ENCODE results near the gene DEDD. TPM values are rescaled to one million over a fixed set of nuclear protein-coding genes. Genes with fewer than 3 reads are reported as not detected.

Gene DEDD
- total and polyA plus RNA-seq, 2 of the 13 experiments (the other 11 are each of a cell fraction or from before 2014, with no cell fraction given) = 12.6 to 27.8 TPM

DNA sequence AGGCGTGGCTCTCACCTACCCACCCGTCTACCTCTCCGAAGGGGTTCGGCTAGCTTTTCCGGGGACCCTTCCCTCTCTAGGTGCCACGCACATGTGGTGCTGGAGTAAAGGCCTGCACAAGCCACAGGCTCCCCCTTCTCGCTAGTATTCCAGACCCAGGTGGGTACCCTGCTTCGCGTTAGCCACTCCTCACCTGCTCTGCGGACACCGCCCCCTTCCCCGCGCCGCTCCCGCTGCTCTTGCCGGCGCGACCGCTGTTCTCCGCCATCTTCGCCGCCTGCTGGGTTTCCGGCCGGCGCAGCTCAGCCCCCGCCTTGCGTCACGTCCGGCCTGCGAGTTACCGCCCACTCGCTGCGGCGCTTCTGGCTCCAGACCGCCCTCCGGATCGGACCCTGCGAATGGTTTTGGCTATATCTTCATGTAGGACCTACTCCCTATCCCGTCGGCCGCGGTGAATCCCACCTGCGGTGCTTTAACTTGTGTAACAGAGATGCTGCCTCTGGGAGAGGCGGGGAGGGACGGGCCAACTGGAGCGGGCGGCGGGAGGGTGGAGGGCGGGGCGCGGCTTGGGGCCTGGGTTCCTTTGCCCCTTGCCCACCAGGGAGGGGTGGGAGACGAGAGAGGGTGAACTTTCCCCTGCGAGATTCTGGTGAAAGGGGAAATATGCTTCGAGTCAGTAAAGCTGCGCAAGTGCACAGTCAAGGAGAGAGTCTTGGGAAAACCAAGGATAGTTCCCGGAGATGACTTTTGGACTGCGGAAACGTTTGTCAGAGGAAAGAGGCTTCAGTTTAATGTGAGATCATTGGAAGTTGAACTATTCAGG is 14.5 kb downstream of the DEDD start, which contains the start of the genes NIT1 and PFDN2 (continued):
- TF ChIP-seq, protein P1, sequence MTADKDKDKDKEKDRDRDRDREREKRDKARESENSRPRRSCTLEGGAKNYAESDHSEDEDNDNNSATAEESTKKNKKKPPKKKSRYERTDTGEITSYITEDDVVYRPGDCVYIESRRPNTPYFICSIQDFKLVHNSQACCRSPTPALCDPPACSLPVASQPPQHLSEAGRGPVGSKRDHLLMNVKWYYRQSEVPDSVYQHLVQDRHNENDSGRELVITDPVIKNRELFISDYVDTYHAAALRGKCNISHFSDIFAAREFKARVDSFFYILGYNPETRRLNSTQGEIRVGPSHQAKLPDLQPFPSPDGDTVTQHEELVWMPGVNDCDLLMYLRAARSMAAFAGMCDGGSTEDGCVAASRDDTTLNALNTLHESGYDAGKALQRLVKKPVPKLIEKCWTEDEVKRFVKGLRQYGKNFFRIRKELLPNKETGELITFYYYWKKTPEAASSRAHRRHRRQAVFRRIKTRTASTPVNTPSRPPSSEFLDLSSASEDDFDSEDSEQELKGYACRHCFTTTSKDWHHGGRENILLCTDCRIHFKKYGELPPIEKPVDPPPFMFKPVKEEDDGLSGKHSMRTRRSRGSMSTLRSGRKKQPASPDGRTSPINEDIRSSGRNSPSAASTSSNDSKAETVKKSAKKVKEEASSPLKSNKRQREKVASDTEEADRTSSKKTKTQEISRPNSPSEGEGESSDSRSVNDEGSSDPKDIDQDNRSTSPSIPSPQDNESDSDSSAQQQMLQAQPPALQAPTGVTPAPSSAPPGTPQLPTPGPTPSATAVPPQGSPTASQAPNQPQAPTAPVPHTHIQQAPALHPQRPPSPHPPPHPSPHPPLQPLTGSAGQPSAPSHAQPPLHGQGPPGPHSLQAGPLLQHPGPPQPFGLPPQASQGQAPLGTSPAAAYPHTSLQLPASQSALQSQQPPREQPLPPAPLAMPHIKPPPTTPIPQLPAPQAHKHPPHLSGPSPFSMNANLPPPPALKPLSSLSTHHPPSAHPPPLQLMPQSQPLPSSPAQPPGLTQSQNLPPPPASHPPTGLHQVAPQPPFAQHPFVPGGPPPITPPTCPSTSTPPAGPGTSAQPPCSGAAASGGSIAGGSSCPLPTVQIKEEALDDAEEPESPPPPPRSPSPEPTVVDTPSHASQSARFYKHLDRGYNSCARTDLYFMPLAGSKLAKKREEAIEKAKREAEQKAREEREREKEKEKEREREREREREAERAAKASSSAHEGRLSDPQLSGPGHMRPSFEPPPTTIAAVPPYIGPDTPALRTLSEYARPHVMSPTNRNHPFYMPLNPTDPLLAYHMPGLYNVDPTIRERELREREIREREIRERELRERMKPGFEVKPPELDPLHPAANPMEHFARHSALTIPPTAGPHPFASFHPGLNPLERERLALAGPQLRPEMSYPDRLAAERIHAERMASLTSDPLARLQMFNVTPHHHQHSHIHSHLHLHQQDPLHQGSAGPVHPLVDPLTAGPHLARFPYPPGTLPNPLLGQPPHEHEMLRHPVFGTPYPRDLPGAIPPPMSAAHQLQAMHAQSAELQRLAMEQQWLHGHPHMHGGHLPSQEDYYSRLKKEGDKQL (CRISPR knock-in tag; IDR thresholded peaks at IDR 0.05; ENCODE audit: low read depth) = no peak
- TF ChIP-seq ZNF446 (CRISPR knock-in tag; IDR thresholded peaks at IDR 0.05) (no peak), AKAP8 (CRISPR knock-in tag; IDR thresholded peaks at IDR 0.05) (0 out of 2 replicates have a peak, but pooled peaks have one; percentile 59), SUZ12 (IDR thresholded peaks at IDR 0.05; ENCODE audit: low read depth, low read length) (no peak), ZFYVE20 (CRISPR knock-in tag; IDR thresholded peaks at IDR 0.05; ENCODE audit: borderline replicate concordance, low read depth) (no peak), KDM6A (CRISPR knock-in tag; IDR thresholded peaks at IDR 0.05; ENCODE audit: low read depth) (0 out of 2 replicates have a peak, but pooled peaks have one; percentile 35), JUND (CRISPR knock-in tag; IDR thresholded peaks at IDR 0.05) (no peak), GTF2F1 (IDR thresholded peaks at IDR 0.05; ENCODE audit: low read length) (no peak), ZNF839 (CRISPR knock-in tag; IDR thresholded peaks at IDR 0.05; ENCODE audit: borderline replicate concordance) (no peak; the same call in 1 of the 2 replicates), ZNF468 (CRISPR knock-in tag; IDR thresholded peaks at IDR 0.05) (no peak), RARG (CRISPR knock-in tag; IDR thresholded peaks at IDR 0.05; ENCODE audit: low read depth) (no peak), RAD21 (CRISPR knock-in tag; IDR thresholded peaks at IDR 0.05) (peak; percentile 26; the same call in 1 of the 2 replicates), ZSCAN22 (CRISPR knock-in tag; IDR thresholded peaks at IDR 0.05) (0 out of 2 replicates have a peak, but pooled peaks have one; percentile 26), ZNF550 (CRISPR knock-in tag; IDR thresholded peaks at IDR 0.05; ENCODE audit: borderline replicate concordance) (no peak), ZNF572 (CRISPR knock-in tag; IDR thresholded peaks at IDR 0.05) (no peak), ZNF333 (CRISPR knock-in tag; IDR thresholded peaks at IDR 0.05; ENCODE audit: borderline replicate concordance) (no peak), SP4 (CRISPR knock-in tag; IDR thresholded peaks at IDR 0.05) (peak; percentile 87), ZNF354B (CRISPR knock-in tag; IDR thresholded peaks at IDR 0.05) (no peak)
- TF ChIP-seq, protein P2, sequence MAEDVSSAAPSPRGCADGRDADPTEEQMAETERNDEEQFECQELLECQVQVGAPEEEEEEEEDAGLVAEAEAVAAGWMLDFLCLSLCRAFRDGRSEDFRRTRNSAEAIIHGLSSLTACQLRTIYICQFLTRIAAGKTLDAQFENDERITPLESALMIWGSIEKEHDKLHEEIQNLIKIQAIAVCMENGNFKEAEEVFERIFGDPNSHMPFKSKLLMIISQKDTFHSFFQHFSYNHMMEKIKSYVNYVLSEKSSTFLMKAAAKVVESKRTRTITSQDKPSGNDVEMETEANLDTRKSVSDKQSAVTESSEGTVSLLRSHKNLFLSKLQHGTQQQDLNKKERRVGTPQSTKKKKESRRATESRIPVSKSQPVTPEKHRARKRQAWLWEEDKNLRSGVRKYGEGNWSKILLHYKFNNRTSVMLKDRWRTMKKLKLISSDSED (CRISPR knock-in tag; IDR thresholded peaks at IDR 0.05) = no peak
- TF ChIP-seq, protein P3, sequence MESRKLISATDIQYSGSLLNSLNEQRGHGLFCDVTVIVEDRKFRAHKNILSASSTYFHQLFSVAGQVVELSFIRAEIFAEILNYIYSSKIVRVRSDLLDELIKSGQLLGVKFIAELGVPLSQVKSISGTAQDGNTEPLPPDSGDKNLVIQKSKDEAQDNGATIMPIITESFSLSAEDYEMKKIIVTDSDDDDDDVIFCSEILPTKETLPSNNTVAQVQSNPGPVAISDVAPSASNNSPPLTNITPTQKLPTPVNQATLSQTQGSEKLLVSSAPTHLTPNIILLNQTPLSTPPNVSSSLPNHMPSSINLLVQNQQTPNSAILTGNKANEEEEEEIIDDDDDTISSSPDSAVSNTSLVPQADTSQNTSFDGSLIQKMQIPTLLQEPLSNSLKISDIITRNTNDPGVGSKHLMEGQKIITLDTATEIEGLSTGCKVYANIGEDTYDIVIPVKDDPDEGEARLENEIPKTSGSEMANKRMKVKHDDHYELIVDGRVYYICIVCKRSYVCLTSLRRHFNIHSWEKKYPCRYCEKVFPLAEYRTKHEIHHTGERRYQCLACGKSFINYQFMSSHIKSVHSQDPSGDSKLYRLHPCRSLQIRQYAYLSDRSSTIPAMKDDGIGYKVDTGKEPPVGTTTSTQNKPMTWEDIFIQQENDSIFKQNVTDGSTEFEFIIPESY (CRISPR knock-in tag; IDR thresholded peaks at IDR 0.05) = no peak

All from HepG2 (cell line).